ENCODE results near the gene LAMA2. TPM values are rescaled to one million over a fixed set of nuclear protein-coding genes. Genes with fewer than 3 reads are reported as not detected.

The LAMA2 gene
- total RNA-seq, 1 experiment from 2014 or later = 8.2 TPM

GRCh38 chr6:129194306-129194941 lies 311.5 kb downstream of the LAMA2 start:
- intact Hi-C loops (cut with micrococcal nuclease) = no loop called here
- POLR2A ChIA-PET = no interaction called here
- CTCF ChIA-PET = no interaction called here

GRCh38 chr6:129195161-129195560 lies 312.2 kb downstream of the LAMA2 start:
- Histone ChIP-seq H3K9ac (ENCODE audit: low read length) (no peak overlapping the region), H3K9me2 (ENCODE audit: insufficient read depth) (no peaks in the 10 kb centered on the region), H3K27me3 (ENCODE audit: insufficient read depth, low read length) (no peaks in the 10 kb centered on the region), H3K27ac (ENCODE audit: low read depth, low read length) (no peak overlapping the region), H3K4me2 (ENCODE audit: low read length) (no peak overlapping the region), H2AFZ (ENCODE audit: low read depth, low read length, poor library complexity, severe bottlenecking) (no peak overlapping the region), H3K36me3 (ENCODE audit: control insufficient read depth in 1 of 2, insufficient read depth in 2 of 2, low read length in 2 of 2) (no peaks in the 10 kb centered on the region), H3K9me3 (ENCODE audit: control insufficient read depth in 1 of 2, insufficient read depth in 1 of 2, low read depth in 1 of 2, low read length in 2 of 2) (no peaks in the 10 kb centered on the region), H4K20me1 (ENCODE audit: insufficient read depth) (no peaks in the 10 kb centered on the region), H3K4me1 (ENCODE audit: control insufficient read depth in 1 of 2, insufficient read depth in 2 of 2, low read length in 2 of 2) (peaks cover 6 to 9% of the 10 kb centered on the region in 2 experiments; a peak in 2 of 4 replicates), H3K4me3 (replicated peaks in 1 of 2; ENCODE audit: low read depth in 1 of 2, low read length in 2 of 2) (no peak overlapping the region), H3K79me2 (ENCODE audit: insufficient read depth, low read length) (no peaks in the 10 kb centered on the region)
- intact Hi-C loops (cut with micrococcal nuclease) = no loop called here
- ATAC-seq (no peak), DNase-seq (ENCODE audit: low read depth, low spot score) (no peak)
- ChIA-PET CTCF (no interaction called here), POLR2A (no interaction called here), RAD21 (ENCODE audit: low non-redundant PET in 1 of 2, low total read pairs in 2 of 2, uncharacterized antibody in 2 of 2, unreplicated experiment in 2 of 2) (no interaction called here)
- BruUV-seq (replicated peaks) = no TSS peak
- no peak for TF ChIP-seq POLR2AphosphoS5 (IDR thresholded peaks at IDR 0.05; ENCODE audit: low read depth, low read length)
- no peak for TF ChIP-seq YY1 (IDR thresholded peaks at IDR 0.05; ENCODE audit: extremely low read depth, insufficient replicate concordance, low read depth, low read length)
- no peak for TF ChIP-seq ZNF274 (IDR thresholded peaks at IDR 0.05; ENCODE audit: low read depth, low read length)
- no peak for TF ChIP-seq ATF3 (IDR thresholded peaks at IDR 0.05)
- no peak for TF ChIP-seq ZBTB33 (IDR thresholded peaks at IDR 0.05; ENCODE audit: extremely low read depth, insufficient replicate concordance, low read length)
- no peak for TF ChIP-seq EZH2 (IDR thresholded peaks at IDR 0.05)
- no peak for TF ChIP-seq RAD21 (IDR thresholded peaks at IDR 0.05; ENCODE audit: low read depth)
- TF ChIP-seq CBX3 (IDR thresholded peaks at IDR 0.05; ENCODE audit: low read depth) = no peak
- no peak for TF ChIP-seq JUND (IDR thresholded peaks at IDR 0.05)

More at GRCh38 chr6:129194306-129194941, 311.5 kb downstream of the LAMA2 start:
- DNase-seq (ENCODE audit: low read depth, low spot score) (no peak), ATAC-seq (no peak)
- Histone ChIP-seq H3K4me3 (replicated peaks in 1 of 2; ENCODE audit: low read depth in 1 of 2, low read length in 2 of 2) (no peak overlapping the region), H4K20me1 (ENCODE audit: insufficient read depth) (no peaks in the 10 kb centered on the region), H3K9ac (ENCODE audit: low read length) (no peak overlapping the region), H3K4me1 (ENCODE audit: control insufficient read depth in 1 of 2, insufficient read depth in 2 of 2, low read length in 2 of 2) (peaks cover 6 to 11% of the 10 kb centered on the region in 2 experiments; a peak in 2 of 4 replicates), H3K36me3 (ENCODE audit: control insufficient read depth in 1 of 2, insufficient read depth in 2 of 2, low read length in 2 of 2) (no peaks in the 10 kb centered on the region), H3K27me3 (ENCODE audit: insufficient read depth, low read length) (no peaks in the 10 kb centered on the region), H2AFZ (ENCODE audit: low read depth, low read length, poor library complexity, severe bottlenecking) (no peak overlapping the region), H3K9me2 (ENCODE audit: insufficient read depth) (no peaks in the 10 kb centered on the region), H3K9me3 (ENCODE audit: control insufficient read depth in 1 of 2, insufficient read depth in 1 of 2, low read depth in 1 of 2, low read length in 2 of 2) (no peaks in the 10 kb centered on the region), H3K79me2 (ENCODE audit: insufficient read depth, low read length) (no peaks in the 10 kb centered on the region), H3K4me2 (ENCODE audit: low read length) (no peak overlapping the region), H3K27ac (ENCODE audit: low read depth, low read length) (no peak overlapping the region)
- no TSS peak for BruUV-seq (replicated peaks)
- RAD21 ChIA-PET (ENCODE audit: low non-redundant PET in 1 of 2, low total read pairs in 2 of 2, uncharacterized antibody in 2 of 2, unreplicated experiment in 2 of 2) = no interaction called here
- TF ChIP-seq FOSL1 (IDR thresholded peaks at IDR 0.05; ENCODE audit: low read depth) = no peak
- no peak for TF ChIP-seq ELF1 (IDR thresholded peaks at IDR 0.05; ENCODE audit: borderline replicate concordance, low read depth)
- TF ChIP-seq JUND (IDR thresholded peaks at IDR 0.05) = no peak
